ENCODE results near the gene MSI1.
A peak's percentile ranks its signal among the peaks of the same experiment; 100 is the strongest.

The MSI1 gene

GRCh38 chr12:120368789-120369602 is at the start of gene MSI1:
Gene MSI1, minus strand, starts transcription at chr12:120369164. Its CDS starts 73 bp downstream, at chr12:120369091.
- peak; percentile 63 for DNase-seq

GRCh38 chr12:120417917-120418580 is 49.1 kb upstream of the MSI1 start:
- no peak for DNase-seq

GRCh38 chr12:120416490-120417216 is 47.7 kb upstream of the MSI1 start:
- DNase-seq, result peak; percentile 37

- no peak for DNase-seq
These were observed 45.1 kb upstream of the MSI1 start for GRCh38 chr12:120413901-120414695.

GRCh38 chr12:120412421-120412820 is 43.5 kb upstream of the MSI1 start:
- peak; percentile 42 for DNase-seq

- no peak for DNase-seq
These were observed 39.8 kb upstream of the MSI1 start for GRCh38 chr12:120408771-120409170.

GRCh38 chr12:120406553-120406952 is 37.6 kb upstream of the MSI1 start:
- no peak for DNase-seq

- peak; percentile 55 for DNase-seq
These were observed 37.1 kb upstream of the MSI1 start for GRCh38 chr12:120406069-120406468.

- DNase-seq, result peak; percentile 68
These were observed 35.3 kb upstream of the MSI1 start for GRCh38 chr12:120404271-120404670.

- DNase-seq, result no peak
These were observed 34.9 kb upstream of the MSI1 start for GRCh38 chr12:120403869-120404268.

- DNase-seq, result peak; percentile 22
These were observed 33.3 kb upstream of the MSI1 start for GRCh38 chr12:120402217-120402616.

- no peak for DNase-seq
These were observed 30.6 kb upstream of the MSI1 start for GRCh38 chr12:120399531-120399930.

- peak; percentile 85 for DNase-seq
These were observed 29.0 kb upstream of the MSI1 start for GRCh38 chr12:120397824-120398540.

GRCh38 chr12:120394483-120395367 is 25.8 kb upstream of the MSI1 start:
- DNase-seq, result peak; percentile 83

GRCh38 chr12:120390540-120391120 is 21.7 kb upstream of the MSI1 start:
- no peak for DNase-seq

GRCh38 chr12:120388691-120389481 is 19.9 kb upstream of the MSI1 start:
- peak; percentile 92 for DNase-seq

- DNase-seq, result no peak
These were observed 12.9 kb upstream of the MSI1 start for GRCh38 chr12:120381752-120382419.

- DNase-seq, result no peak
These were observed 9.1 kb upstream of the MSI1 start for GRCh38 chr12:120378036-120378435.

- no peak for DNase-seq
These were observed 8.6 kb upstream of the MSI1 start for GRCh38 chr12:120377611-120378010.

Data from NCI-H69 (cell line).